A172 (cell line): ENCODE results near the gene NKRF. TPM values are rescaled to one million over a fixed set of nuclear protein-coding genes. Genes with fewer than 3 reads are reported as not detected.
"Not testable (repeated sequence)": the region's sequence is repeated elsewhere in the genome, so short reads cannot be mapped to it uniquely, and the experiment has no call there.

Source experiments
- DNase-seq: peaks from one replicate; pipeline ENCODE4 v3.0.0-alpha.2; 2015; ENCODE audit warnings: low spot score
- total RNA-seq: library from RNA; depleted of rRNA; stranded (reverse); fragments of >200 nt; shearing (Covaris generic); gene quantifications from 2 replicates; pipeline ENCODE4 v1.2.3, GENCODE V29; 2014; rRNA removed

Gene NKRF
- 2.7 and 3.5 TPM in 2 replicates for total RNA-seq

DNA sequence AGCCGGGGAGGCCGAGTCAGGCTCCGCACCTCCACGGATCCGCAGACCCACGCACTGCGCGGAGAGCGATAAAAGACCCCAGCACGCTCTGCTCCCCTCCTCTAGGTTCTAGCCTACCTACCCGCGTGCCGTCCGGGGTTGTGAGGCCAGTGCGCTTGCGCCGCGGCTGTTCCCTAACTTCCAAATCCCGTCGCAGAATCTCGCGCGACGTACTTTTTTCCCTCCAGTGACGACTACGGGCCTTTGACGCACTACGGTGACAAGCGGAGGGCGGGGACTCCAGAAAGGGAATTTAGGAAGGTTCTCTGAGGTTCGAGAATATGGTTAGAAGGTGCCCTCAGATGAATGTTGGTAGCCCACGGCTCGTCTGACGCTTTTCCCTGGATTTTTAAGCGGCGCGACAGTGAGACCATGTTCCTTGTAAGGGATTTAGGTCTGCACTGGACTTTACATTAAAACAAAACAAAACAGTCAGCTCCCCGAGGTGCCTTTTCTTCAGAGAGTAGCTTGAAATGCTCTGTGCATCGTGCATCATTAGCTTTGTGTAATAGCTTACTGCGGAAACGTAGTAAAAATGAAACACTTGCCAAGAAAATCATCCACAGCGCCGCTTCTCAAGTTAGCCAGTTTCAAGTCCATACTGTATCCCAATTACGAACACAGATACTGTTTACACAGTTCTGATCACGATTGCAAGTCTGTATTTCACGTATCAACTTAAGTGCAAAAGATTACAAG is at the start of gene NKRF:
Gene NKRF, minus strand, starts transcription at position 145 of the 738 bp plus-strand sequence.
- DNase-seq = peak; percentile 56

DNA sequence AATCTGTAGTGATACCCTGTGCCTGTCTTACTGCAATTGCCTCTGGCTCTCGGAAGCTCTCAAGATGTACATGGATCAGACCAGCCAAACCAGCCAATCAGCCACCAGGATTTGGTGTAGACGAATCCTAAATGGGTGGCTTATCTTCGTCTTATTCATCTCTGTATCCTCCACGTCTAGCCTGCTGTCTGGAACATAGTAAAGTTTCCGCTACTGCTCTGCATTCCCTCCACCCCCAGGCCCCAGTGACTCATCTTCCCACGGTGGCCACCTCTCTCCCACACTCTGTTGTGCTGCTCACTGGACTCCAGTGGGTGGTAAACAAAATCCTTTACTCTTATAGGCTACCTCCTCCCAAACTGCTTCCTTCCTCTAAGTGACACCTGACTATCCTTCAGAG is 48.9 kb upstream of the NKRF start:
- peak; percentile 53 for DNase-seq

DNA sequence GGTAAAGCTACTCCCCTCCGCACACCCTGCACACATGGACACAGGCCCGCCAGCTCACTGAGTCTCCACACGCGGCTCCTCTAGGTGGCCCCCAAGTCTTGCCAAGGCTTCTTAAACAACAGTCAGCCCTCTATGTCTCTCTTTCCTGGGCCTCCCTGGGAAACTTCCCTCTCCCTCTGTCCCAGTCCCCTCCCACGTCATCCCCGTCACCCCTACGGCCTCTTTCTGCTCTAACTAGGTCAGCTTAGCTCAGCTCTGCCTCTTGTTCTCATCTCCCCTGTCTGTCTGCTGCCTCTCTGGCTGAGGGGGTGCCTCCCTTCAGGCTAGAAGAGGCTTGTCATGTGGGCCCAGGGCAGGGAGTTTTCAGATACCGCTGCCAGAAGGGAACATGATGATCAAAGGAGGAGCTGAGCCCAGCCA is 47.9 kb upstream of the NKRF start:
- no peak for DNase-seq

DNA sequence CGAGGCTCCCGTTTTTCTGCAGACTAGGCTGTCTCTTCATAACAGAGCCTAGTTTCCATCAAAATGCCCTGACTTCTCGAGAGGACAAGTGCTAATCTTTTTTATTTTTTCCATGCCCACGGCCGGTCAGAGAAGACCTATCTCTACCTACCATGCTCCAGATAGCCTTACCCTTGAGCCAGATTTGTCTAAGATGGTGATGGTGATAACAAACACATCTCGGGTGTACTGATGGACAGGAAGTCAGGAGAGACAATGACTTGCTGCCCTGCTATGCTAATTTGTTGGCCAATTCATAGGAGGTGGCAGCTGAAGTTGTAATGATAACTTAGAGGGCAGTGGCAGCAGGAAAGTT is 42.2 kb upstream of the NKRF start:
- no peak for DNase-seq

DNA sequence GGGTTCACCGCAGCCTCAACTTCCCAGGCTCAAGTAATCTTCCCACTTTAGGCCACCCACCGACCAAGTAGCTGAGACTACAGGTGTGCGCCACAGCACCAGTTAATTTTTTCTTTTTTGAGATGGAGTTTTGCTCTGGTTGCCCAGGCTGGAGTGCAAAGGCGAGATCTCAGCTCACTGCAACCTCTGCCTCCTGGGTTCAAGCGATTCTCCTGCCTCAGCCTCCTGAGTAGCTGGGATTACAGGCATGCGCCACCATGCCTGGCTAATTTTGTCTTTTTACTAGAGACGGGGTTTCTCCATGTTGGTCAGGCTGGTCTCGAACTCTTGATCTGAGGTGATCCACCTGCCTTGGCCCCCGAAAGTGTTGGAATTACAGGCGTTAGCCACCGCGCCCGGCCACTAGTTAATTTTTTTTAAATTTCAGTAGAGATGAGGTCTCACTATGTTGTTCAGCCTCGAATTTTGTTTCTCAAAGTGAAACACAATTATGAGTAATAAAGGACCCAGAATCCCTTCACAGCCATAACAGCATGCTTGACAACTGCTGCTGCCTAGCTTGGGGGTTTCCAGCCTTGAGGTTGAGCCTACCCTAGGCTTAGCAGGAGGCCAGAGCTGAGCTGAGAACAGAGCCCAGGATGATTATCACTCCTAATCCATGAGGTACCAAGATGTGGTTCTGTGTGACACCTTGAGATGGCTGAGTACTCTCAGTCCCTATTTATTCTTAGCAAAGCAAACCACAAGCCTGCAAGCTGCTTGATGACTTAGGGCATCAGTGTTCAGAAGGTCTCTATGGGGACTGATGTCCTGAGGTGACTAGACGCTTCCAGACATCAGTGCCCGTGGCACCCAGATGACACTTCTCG is 41.6 kb upstream of the NKRF start:
- no peak for DNase-seq

DNA sequence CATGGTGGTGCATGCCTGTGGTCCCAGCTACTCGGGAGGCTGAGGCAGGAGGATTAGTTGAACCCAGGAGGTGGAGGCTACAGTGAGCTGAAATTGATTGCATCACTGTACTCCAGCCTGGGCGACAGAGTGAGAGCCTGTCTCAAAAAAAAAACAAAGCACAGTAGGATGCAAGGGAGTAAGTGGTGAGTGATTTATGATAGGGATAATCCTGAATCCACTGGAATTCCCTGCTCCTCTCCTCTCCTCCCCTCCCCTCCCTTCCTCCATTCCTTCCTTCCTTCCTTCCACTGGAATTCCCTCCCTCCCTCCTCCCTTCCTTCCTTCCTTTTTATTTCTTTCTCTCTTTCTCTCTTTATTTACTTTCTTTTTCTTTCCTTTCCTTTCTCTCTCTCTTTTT is 40.9 kb upstream of the NKRF start:
- DNase-seq = peak; percentile 5

DNA sequence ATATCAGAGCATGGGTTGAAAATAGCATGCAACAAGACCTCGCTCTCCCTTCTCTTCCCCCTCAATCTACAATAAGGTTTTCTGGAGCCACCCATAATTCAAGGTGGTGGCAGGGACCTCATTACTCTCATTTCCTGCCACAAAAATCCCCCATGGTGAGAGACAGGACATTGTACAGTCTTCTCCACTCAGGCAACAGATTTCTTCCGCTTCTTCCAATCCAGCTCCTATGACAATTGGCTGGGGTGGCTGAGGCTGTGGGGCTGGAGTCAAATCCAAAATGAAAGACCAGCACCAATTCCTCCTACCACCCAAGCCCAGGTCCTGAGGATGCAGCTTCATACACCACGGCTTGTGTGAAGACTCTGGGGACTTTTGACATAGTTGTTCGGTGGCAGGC is 40.3 kb upstream of the NKRF start:
- DNase-seq = no peak

DNA sequence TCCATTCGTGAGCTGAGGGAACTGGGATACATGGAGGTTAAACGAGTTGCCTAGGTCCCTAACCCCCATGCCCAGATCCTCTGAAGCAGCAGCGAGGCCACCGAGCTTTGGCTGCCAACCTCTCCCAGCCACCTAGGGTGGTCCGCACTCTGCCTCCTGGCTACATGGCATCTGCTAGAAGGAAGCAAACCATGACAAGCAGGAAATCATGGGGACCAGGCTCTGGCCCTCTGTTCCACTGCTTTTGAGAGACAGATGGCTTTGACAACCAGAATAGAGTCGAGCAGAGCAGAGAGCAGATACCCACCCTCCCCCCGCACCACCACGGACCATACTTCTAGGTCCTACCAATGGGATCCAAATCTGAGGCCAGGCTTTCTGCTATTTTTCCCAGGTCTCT is 37.5 kb upstream of the NKRF start:
- DNase-seq = no peak

DNA sequence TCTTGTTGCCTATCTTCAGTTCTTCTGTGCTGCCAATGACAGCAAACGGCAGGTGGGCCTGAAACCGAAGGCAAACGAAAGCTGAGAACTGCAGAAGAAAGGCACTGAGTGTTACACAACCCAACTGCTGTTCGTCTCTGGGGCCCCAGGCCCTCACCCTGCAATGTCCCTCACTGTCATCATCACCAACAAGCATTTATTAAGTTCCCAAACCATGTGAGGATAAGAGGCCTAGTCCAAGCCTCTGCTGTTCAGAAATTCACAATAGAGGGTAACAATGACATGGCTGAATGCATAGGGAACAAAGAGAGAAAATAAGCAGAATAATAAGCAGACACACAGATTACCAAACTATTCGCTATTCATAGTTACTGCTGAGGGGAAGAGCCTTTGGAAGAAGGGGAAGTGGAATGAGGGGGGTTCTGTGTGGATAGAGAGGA is 34.5 kb upstream of the NKRF start:
- no peak for DNase-seq

DNA sequence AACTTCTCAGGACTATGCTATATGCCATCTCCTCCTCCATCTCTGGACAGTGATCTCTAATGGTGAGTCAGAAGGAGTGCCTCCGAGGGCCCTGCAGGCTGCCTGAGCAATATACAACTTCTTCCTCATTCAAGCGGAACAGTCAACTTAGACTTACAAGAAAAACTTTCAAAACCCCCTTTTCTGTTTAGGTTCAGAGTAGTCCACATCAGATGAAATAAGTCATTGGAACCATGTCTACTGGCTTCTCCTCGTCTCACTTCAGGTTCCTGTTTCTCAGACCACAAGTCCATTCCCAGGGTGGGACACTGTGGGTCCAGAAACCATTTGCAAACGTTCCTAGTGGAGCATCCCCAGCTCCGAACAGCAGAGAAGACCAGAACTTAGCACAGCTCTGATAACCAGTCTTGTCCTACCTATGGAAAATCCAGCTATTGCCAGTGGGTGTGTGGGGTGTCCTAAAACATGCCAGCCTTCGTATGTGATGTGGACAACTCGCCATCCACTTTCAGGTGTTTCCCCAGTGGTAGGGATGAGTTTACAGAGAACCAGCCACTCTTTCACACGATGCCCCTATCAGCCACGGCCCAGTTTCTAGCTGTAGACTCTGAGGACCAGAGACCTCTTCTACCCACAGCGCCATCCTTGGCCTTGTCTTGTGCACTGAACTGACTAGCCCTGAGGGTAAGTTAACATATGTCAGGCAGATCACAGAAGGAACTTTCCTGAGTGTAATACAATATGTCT is 32.7 kb upstream of the NKRF start:
- no peak for DNase-seq

DNA sequence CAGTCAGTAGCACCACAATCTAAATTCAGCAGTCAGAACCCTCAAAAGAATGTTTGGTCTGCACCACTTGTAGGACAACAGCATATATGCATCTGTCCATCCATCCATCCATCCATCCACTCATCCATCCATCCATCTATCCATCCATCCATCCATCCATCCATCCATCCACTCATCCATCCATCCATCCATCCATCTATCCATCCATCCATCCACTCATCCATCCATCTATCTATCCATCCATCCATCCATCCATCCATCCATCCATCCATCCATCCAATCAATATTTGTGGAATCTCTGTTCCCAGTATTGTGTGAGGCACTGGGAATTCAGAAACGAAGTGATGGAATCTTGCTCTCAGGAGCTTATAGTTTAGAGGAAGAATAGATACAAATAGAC is 31.2 kb upstream of the NKRF start:
- not testable (repeated sequence) for DNase-seq

DNA sequence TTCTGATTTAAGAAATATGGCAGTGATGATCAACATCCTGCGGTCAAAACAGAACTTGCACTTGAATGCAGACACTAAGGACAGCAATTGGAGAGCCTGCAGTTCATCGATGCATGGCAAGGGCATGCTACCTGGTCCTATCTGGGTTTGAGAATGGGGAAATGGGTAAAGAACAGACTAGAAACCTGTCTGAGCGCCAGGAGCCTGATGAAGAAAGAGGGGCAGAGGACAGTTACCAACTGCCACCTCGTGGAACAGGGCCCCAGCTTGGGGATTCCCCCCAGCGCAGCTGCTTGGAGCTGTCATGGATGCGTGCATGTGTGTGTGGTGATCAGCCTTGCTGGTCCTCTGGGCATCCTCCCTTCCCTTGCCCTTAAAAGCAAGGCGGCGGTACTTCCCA is 30.2 kb upstream of the NKRF start:
- no peak for DNase-seq

DNA sequence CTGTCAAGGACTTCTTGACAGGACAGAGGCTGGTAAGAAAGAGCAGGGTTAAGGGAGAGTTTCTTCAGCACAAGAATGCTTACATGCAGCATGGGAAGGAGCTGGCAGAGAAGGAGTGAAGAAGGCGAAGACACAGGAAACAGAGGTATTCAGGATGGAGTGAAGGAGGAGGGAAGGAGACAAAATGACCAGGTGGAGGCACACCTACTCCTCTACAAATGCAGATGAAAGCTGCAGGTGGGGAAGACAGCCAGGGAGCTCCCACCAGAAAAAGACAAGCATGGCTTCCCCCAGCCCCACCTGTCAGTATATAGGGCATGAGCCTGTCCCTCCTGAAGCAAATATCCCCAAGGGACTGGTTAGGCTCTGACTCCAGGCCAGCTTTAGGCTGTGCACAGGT is 29.6 kb upstream of the NKRF start:
- DNase-seq = no peak

DNA sequence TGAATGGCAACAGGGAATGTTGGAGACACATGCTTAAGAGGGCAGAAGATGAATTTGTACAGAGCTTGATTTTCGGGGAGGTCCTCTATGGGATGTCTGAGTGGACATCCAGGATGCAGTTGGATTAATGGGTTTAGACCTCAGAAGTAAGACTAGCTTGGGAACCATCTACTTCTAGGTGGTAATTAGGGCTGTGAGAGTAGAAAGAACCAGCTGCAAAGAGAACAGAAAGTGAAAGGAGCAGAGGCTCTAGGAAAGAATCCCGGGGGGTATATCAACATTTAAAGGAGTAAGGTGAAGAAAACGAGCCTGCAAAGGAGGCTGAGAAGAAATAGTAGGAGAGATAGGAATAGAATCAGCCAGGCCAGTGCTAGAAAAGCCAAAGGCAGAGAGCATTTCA is 29.0 kb upstream of the NKRF start:
- no peak for DNase-seq

DNA sequence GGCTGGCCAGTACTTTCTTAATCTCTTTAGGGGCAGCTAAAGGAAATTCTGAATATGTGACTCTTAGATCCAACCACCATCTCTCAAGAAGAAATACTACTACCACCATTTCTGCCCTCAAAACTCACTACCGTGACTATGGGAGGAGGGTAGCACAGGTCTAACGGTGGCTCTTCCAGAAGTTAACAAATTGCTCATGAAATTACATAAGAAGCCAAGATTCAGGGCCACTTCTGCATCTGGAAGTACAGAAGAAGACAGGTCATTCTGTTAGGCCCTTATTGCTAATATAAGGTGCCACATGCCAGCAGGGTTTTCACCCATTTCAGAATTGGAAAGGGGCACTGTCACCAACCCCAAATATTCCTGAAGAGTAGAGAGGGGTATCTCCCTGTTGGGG is 19.6 kb upstream of the NKRF start:
- no peak for DNase-seq

DNA sequence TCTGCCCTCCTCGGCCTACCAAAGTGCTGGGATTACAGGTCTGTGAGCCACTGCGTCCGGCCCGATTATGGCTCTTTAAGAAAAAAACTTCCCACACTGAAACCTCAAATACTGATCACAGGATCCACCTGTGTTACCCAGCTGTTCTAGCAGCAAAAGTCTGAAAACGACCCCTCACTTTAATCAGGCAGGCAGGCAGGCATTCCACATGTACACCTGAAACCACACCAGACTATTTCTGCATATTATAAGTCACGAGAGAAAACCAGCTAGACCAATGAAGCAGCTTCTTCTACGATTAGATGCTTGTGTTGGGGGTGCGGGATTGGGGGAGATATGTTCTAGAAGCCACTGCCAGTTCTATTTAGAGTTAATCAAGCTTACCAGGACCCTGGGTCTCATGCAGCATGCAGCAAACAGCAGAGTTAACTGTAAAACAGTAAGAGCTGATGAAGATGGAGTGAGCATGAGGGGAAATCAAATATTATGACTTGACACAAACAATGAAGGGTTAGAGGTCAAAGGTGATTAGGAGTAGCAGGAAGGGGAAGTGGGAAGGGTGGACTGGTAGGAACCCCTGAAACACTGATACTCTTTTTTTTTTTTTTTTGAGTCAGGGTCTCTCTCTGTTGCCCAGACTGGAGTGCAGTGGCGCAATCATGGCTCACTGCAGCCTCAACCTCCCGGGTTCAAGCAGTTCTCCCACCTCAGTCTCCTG is 18.9 kb upstream of the NKRF start:
- no peak for DNase-seq

DNA sequence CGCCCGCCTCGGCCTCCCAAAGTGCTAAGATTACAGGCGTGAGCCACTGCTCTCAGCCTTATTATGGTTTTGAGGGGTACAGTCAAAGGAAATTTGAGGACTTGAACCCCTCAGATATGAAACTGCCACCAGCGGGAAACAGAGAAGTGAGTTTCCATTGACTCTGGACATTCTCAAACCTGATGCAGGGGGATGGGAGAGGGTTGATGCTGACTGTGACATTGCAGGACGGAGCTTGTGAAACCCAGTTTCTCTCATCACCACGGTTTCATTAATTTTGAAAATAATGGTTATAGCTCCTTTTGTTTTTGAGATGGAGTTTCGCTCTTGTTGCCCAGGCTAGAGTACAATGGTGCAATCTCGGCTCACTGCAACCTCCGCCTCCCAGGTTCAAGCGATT is 18.2 kb upstream of the NKRF start:
- DNase-seq = no peak

DNA sequence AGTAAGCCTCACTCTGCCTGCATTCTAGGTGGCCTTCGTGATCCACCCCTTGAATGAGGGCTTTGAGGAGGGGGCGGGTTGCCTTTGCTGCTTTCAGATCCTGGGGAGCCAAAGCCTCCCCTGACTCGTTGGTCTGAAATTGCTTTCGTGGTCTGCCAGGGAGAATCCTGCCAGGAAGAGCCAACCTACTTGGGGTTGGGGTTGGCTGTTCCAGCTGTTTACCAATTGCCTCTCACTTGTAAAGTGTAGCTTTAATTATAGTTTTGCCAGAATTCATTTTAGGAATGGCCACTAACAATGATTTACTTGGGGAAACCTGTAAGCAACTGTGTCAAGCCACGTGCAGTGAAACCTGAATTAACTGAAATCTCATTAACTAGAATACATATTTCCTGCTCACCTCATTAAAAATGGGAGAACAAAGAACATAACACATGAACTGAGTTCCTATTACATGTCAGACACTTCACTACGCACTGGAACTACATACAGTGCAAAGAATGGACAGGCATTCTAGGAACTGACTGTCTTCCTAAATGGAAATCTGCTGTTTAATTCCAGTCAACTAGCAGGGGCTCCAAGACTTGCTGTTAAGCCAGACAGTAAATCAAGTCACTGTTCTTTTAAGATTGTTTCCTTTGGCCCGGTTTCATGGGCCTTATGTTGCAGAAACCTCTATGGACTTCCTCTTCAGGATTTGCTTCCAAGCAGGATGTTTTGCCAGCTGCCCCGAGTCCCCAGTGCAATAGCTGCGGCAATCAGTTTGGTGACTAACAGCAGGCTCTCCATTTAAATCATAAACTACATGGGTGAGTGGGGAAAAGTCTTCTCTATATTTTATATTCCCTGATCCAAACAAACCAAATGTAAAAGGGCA is 16.4 kb upstream of the NKRF start:
- peak; percentile 22 for DNase-seq

DNA sequence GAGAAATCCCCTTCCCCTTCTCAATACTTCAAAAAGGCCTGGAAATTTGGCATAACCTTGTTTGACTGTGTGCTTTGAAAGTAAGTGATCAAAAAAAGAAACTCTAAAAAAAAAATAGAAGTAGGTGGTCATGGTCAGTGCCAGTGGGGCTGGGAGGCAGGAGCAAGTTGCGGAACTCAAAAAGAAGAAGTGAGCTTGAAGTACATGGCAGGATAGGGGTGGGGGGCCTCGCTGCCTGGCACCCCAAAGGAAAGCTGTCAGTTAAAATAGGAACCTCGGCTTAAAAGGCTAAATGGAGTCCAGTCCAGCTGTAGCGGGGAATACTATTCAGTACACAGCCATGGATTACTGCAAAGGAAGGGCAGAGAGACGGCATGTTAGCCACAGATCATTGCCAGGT is 12.2 kb upstream of the NKRF start:
- no peak for DNase-seq

DNA sequence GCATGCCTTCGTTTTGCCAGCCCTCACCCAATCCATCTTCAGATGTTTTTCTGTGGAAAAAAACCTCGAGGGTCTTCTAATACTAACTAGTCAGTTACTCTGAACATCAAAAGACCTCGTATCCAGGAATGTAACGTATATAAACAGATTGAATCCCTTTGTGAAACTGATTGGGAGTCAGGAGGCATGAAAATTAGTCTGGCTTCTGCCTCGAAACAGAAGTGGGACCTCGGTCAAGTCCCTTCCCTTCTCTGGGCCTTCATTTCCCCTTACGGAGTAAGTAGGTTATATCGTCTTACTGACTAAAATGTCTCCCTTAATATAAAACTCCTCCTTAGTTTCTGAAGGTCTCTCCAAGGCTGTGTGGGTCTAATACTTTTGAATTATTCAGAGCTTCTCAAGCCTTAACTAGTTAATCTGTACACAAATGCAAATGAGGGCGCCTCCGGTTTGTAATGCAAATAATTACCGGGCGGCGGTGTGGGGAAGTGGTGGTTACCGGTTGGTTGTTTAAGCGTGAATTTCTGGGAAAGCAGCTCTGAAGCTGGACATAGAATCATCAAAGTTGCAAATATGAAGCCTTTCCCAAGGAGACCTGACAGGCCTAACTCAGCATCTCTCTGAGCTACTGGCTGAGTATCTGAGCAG is 11.4 kb upstream of the NKRF start:
- DNase-seq = no peak
